ENCODE data around the gene CTDSPL2. TPM values are rescaled to one million over a fixed set of nuclear protein-coding genes. Genes with fewer than 3 reads are reported as not detected.
"Not testable (repeated sequence)": the region's sequence is repeated elsewhere in the genome, so short reads cannot be mapped to it uniquely, and the experiment has no call there.

CTDSPL2 gene
- total and polyA plus RNA-seq, 2 experiments from 2014 or later = 42.2 to 86.2 TPM

- Mint-ChIP-seq H3K4me1 (peaks cover 4% of the 10 kb centered on the region; the same call in 2 of the 3 replicates), H3K27me3 (ENCODE audit: insufficient read depth, low read depth, poor library complexity) (peaks cover 5% of the 10 kb centered on the region), H3K4me3 (no peak overlapping the region), H3K9me3 (no peaks in the 10 kb centered on the region), H3K36me3 (ENCODE audit: low read depth) (peaks cover 44% of the 10 kb centered on the region), H3K27ac (no peak overlapping the region)
- peaks cover 2% of the 10 kb centered on the region; the same call in 1 of the 2 replicates for H3K36me3 ChIP-seq (ENCODE audit: insufficient read depth)
- peaks cover 17% of the 10 kb centered on the region for H4K20me1 ChIP-seq (replicated peaks; ENCODE audit: insufficient read depth)
- ATAC-seq (peak; percentile 62; the same call in 2 of the 3 replicates), DNase-seq (ENCODE audit: low spot score) (peak; percentile 52)
- H3F3A ChIP-seq (replicated peaks; ENCODE audit: low read depth) = no peaks in the 10 kb centered on the region
- no peaks in the 10 kb centered on the region for H3K9me2 ChIP-seq (ENCODE audit: insufficient read depth)
- H3K4me3 ChIP-seq = no peak overlapping the region
- peaks cover 99% of the 10 kb centered on the region for H3K79me2 ChIP-seq (replicated peaks; ENCODE audit: insufficient read depth)
- no peak overlapping the region for H2AFZ ChIP-seq
- H3K4me2 ChIP-seq = no peak overlapping the region
- no peak overlapping the region for H3K27ac ChIP-seq (ENCODE audit: low read depth)
- no peaks in the 10 kb centered on the region for H3K4me1 ChIP-seq (ENCODE audit: insufficient read depth)
- H3K27me3 ChIP-seq (ENCODE audit: insufficient read depth) = no peaks in the 10 kb centered on the region
- TF ChIP-seq JUNB (IDR thresholded peaks at IDR 0.05; ENCODE audit: unreplicated experiment) (no peak), CTCF (conservative IDR thresholded peaks at IDR 0.05; ENCODE audit: low read depth in 2 of 2) (peak; percentile 55 to 65), CREB1 (CRISPR knock-in tag; IDR thresholded peaks at IDR 0.05; ENCODE audit: low read depth) (no peak)
Observed at GRCh38 chr15:44545913-44546802, 118.7 kb downstream of the CTDSPL2 start.

GRCh38 chr15:44549152-44549551, 121.7 kb downstream of the CTDSPL2 start:
- H3K4me1 Mint-ChIP-seq; H2AFZ ChIP-seq; H3F3A ChIP-seq (replicated peaks; ENCODE audit: low read depth); H3K4me3 ChIP-seq; H3K4me1 ChIP-seq (ENCODE audit: insufficient read depth); H3K27me3 ChIP-seq (ENCODE audit: insufficient read depth); H4K20me1 ChIP-seq (replicated peaks; ENCODE audit: insufficient read depth); ATAC-seq; H3K27ac Mint-ChIP-seq; H3K9me3 Mint-ChIP-seq; H3K9me2 ChIP-seq (ENCODE audit: insufficient read depth); DNase-seq (ENCODE audit: low spot score); H3K4me3 Mint-ChIP-seq; H3K4me2 ChIP-seq; H3K27me3 Mint-ChIP-seq (ENCODE audit: insufficient read depth, low read depth, poor library complexity): not testable (repeated sequence)
- H3K36me3 Mint-ChIP-seq (ENCODE audit: low read depth) = peaks cover 48% of the 10 kb centered on the region
- Histone ChIP-seq H3K36me3 (ENCODE audit: insufficient read depth) (peaks cover 26% of the 10 kb centered on the region), H3K27ac (ENCODE audit: low read depth) (0 out of 2 replicates have a peak overlapping the region, but pooled peaks have one; percentile 14), H3K79me2 (replicated peaks; ENCODE audit: insufficient read depth) (peaks cover 77% of the 10 kb centered on the region)

- H3K36me3 ChIP-seq (ENCODE audit: insufficient read depth) = peaks cover 35% of the 10 kb centered on the region
- H3K4me1 ChIP-seq (ENCODE audit: insufficient read depth) = no peaks in the 10 kb centered on the region
- peaks cover 66% of the 10 kb centered on the region for H3K79me2 ChIP-seq (replicated peaks; ENCODE audit: insufficient read depth)
- H3K27me3 ChIP-seq (ENCODE audit: insufficient read depth) = no peaks in the 10 kb centered on the region
- no peaks in the 10 kb centered on the region for H3K9me3 Mint-ChIP-seq
- no peak overlapping the region for H3K4me2 ChIP-seq
- H3K36me3 Mint-ChIP-seq (ENCODE audit: low read depth) = peaks cover 58% of the 10 kb centered on the region
- peaks cover 3% of the 10 kb centered on the region for H3K27me3 Mint-ChIP-seq (ENCODE audit: insufficient read depth, low read depth, poor library complexity)
- H3K27ac Mint-ChIP-seq = no peak overlapping the region
- ATAC-seq (no peak), DNase-seq (ENCODE audit: low spot score) (no peak)
- peaks cover 4% of the 10 kb centered on the region; the same call in 2 of the 3 replicates for H3K4me1 Mint-ChIP-seq
- H3K9me2 ChIP-seq (ENCODE audit: insufficient read depth) = no peaks in the 10 kb centered on the region
- H3K4me3 ChIP-seq = no peak overlapping the region
- H3K4me3 Mint-ChIP-seq = no peak overlapping the region
- H3K27ac ChIP-seq (ENCODE audit: low read depth) = no peak overlapping the region
- TF ChIP-seq CTCF (conservative IDR thresholded peaks at IDR 0.05; ENCODE audit: low read depth in 2 of 2) (peak in 1 of 2 experiments; percentile 57; a peak in 2 of 4 replicates), ETS1 (IDR thresholded peaks at IDR 0.05) (no peak), CREB1 (CRISPR knock-in tag; IDR thresholded peaks at IDR 0.05; ENCODE audit: low read depth) (no peak)
- no peaks in the 10 kb centered on the region for H3F3A ChIP-seq (replicated peaks; ENCODE audit: low read depth)
- H4K20me1 ChIP-seq (replicated peaks; ENCODE audit: insufficient read depth) = peaks cover 6% of the 10 kb centered on the region; the same call in 1 of the 2 replicates
- H2AFZ ChIP-seq = no peak overlapping the region
Observed at GRCh38 chr15:44550256-44550655, 122.8 kb downstream of the CTDSPL2 start.
